ENCODE measurements around the gene SGO2.

Gene SGO2

DNA sequence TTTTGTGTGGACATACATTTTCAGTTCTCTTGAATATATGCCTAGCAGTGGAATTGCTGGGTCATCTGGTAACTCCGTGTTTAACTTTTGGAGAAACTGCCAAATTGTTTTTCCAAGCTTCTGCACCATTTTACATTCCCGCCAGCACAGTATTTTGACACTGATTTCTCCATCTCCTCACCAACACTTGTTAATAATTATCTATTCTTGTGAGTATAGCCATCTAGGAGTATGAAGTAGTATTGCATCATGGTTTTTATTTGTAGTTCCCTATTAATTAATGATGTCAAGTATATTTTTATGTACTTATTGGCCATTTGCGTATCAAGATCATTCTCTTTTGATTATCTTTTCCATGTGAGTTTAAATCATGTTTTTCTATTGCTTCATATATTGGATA is 41.9 kb downstream of the SGO2 start:
- no peak for FAIRE-seq
- no peak for TF ChIP-seq POLR2A (IDR thresholded peaks at IDR 0.05; ENCODE audit: low read depth, low read length)
- no peak for DNase-seq (ENCODE audit: insufficient read length, low spot score)

GRCh38 chr2:200575957-200576356 is 50.0 kb downstream of the SGO2 start:
- DNase-seq (ENCODE audit: insufficient read length, low spot score) (no peak), FAIRE-seq (no peak)
- TF ChIP-seq POLR2A (IDR thresholded peaks at IDR 0.05; ENCODE audit: low read depth, low read length): no peak

DNA sequence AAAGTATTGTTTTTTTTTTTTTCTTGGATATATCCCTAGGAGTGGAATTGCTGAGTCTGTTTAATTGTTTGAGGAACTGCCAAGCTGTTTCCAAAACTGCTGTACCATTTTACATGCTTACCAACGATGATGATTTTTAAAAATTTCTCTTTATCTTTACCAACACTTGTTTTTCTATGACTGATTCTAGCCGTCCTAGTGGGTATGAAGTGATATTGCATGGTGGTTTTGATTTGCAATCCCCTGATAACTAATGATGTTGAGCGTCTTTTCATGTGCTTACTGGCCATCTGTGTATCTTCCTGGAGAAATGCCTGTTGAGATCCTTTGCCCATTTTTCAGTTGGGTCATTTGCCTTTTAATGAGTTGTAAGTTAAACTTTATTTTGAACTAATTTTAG is 51.0 kb downstream of the SGO2 start:
- TF ChIP-seq POLR2A (IDR thresholded peaks at IDR 0.05; ENCODE audit: low read depth, low read length): no peak
- FAIRE-seq (no peak), DNase-seq (ENCODE audit: insufficient read length, low spot score) (no peak)

DNA sequence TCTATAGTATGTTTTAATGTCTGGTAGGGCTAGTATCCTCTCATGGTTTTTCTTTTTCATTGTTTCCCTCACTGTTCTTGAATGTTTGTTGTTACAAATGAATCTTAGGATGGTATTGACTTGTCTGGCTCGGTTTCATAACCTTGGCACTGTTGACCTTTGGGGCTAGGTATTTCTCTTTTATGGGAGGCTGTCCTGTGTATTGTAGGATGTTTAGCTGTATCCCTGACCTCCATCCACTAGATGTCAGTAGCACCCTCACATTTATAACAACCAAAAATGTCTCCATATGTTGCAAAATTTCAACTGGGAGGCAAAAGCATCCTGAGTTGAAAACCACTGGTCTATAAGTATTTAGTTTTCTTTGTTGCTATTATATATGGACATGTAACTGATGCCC is 52.8 kb downstream of the SGO2 start:
- FAIRE-seq: peak; percentile 66
- TF ChIP-seq POLR2A (IDR thresholded peaks at IDR 0.05; ENCODE audit: low read depth, low read length): no peak
- no peak for DNase-seq (ENCODE audit: insufficient read length, low spot score)

- DNase-seq (ENCODE audit: insufficient read length, low spot score) (no peak), FAIRE-seq (no peak)
Measured at GRCh38 chr2:200584639-200585038, 58.6 kb downstream of the SGO2 start.

DNA sequence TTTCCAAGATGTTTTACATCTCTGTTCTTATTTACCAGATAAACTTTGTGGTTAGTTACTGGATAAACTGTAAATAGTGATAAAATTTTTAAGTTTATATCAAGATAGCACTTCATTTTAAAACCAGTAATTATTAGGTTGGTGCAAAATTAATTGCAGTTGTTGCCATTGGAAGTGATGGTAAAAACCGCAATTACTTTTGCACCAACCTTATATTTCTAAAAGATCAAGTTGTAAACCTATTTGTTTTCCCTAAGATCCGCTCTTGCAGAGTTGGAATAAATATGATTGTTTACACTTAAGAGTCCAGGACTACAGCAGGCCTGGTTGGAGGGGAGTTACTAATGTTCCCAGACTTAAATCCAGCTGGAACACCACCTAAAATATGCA is 59.3 kb downstream of the SGO2 start:
- no peak for DNase-seq (ENCODE audit: insufficient read length, low spot score)
- no peak for FAIRE-seq
- TF ChIP-seq POLR2A (IDR thresholded peaks at IDR 0.05; ENCODE audit: low read depth, low read length): no peak

More at GRCh38 chr2:200584639-200585038, 58.6 kb downstream of the SGO2 start:
- no peak for TF ChIP-seq POLR2A (IDR thresholded peaks at IDR 0.05; ENCODE audit: low read depth, low read length)

DNA sequence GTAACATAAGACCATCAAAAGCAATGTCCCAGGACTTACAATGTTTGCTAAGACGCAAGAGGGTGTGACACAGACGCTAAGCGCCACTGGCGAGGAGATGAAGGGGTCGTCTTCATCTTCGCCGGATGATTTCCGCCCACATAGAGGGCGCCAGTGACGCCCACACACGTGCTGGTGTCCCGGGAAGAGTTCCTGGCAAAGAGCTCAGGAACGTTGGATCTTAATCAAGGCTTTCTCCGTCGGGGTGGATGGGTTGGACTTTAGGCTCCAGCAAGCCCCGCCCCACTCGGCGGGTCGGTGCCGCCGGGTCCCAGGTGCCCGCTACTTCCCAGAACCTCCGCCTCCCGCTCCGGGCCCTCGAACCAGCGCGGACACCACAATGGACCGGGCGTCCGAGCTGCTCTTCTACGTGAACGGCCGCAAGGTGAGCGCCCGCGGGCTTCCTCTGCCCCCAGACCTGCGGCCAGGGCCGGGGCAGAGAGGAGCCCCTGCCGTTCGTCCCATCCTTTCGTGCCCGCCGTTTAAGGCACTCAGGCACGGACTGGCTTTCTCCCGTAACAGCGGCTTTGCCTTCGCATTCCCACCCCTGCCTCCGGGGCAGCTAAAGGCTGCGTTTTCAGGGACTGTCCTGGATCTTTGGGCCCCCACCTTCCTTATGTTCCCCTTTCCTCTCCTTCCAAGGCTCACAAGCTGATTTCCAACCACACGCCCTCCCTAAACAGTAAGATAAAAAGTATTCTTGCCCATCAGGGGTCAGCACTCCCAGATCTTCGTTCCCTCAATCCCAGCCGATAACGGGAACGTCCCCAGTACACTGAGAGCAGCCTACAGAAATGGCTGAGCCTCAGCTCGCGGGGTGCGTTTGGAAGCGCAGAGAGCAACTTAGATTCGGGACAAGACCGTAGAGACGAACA is 60.0 kb downstream of the SGO2 start, which contains the start of gene AOX1:
TSS of gene AOX1 (plus strand) at position 285 of the 914 bp plus-strand sequence. CDS start at position 380, 95 bp downstream.
- FAIRE-seq: no peak
- no peak for DNase-seq (ENCODE audit: insufficient read length, low spot score)

DNA sequence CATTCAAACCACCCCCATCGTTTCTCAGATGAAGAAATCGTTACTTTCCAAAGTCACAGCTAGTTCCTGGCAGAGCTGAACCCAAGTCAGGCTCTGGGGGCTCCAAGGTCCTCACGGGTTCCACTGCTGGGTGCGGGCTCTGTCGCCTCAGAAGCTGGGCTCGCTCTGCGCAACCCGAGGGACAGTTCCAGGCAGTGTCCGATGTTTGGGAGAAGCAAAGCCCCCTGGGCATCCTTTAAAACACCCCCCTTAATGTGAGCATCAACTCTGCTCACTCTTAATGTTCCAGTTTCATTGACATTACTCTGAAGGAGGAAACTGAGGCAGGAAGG is 60.6 kb downstream of the SGO2 start:
- no peak for TF ChIP-seq POLR2A (IDR thresholded peaks at IDR 0.05; ENCODE audit: low read depth, low read length)
- FAIRE-seq (no peak), DNase-seq (ENCODE audit: insufficient read length, low spot score) (no peak)

More for the DNA sequence above, 60.0 kb downstream of the SGO2 start, which contains the start of gene AOX1:
- no peak for TF ChIP-seq POLR2A (IDR thresholded peaks at IDR 0.05; ENCODE audit: low read depth, low read length)

DNA sequence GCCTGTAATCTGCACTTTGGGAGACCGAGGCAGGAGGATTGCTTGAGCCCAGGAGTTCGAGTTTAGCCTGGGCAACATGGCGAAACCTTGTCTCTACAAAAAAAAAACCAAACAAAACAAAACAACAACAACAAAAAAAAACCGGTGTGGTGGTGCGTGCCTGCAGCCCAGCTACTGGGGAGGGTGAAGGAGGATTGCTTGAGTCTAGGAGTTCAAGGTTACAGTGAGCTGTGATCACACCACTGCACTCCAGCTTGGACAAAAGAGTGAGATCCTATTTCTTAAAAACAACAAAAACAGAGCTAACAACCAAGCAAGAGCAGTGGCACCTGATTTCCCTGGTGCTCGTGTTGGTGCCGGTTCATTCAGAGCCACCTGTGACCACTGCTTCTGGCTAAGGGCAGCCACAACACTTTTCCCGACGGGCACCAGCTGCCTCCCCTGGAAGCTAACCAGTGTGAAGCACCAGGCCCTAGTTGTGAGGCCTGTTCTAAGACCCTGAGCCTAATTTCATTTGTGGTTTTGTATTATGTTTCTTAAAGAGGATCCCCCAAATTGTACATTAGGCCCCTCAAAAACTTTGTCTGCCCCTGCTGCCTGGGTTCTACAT is 61.1 kb downstream of the SGO2 start:
- FAIRE-seq (no peak), DNase-seq (ENCODE audit: insufficient read length, low spot score) (no peak)
- no peak for TF ChIP-seq POLR2A (IDR thresholded peaks at IDR 0.05; ENCODE audit: low read depth, low read length)

- no peak for DNase-seq (ENCODE audit: insufficient read length, low spot score)
- FAIRE-seq: no peak
- TF ChIP-seq POLR2A (IDR thresholded peaks at IDR 0.05; ENCODE audit: low read depth, low read length): no peak
Measured at GRCh38 chr2:200588076-200588678, 62.2 kb downstream of the SGO2 start.

- FAIRE-seq (no peak), DNase-seq (ENCODE audit: insufficient read length, low spot score) (no peak)
- no peak for TF ChIP-seq POLR2A (IDR thresholded peaks at IDR 0.05; ENCODE audit: low read depth, low read length)
Measured at GRCh38 chr2:200590090-200590489, 64.1 kb downstream of the SGO2 start.

DNA sequence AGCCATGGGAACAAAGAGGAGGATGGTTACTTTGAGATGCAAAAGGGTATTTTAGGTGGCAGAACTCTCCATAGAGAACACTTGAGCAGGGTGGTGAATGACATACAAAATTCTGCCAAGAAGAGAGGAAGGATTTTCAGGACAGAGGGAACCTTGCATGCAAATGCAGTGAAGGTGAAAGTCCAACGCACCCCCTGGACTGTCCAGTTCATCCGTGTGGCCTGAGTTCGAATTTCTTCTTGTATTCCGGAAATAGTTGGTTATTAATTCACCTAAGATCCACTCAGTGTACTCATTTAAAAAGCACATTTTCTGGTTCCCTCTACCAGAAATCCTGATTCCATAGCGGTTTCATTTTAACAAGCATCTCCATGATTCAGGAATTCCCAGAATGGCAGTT is 65.3 kb downstream of the SGO2 start:
- TF ChIP-seq POLR2A (IDR thresholded peaks at IDR 0.05; ENCODE audit: low read depth, low read length): no peak
- no peak for DNase-seq (ENCODE audit: insufficient read length, low spot score)
- FAIRE-seq: no peak

DNA sequence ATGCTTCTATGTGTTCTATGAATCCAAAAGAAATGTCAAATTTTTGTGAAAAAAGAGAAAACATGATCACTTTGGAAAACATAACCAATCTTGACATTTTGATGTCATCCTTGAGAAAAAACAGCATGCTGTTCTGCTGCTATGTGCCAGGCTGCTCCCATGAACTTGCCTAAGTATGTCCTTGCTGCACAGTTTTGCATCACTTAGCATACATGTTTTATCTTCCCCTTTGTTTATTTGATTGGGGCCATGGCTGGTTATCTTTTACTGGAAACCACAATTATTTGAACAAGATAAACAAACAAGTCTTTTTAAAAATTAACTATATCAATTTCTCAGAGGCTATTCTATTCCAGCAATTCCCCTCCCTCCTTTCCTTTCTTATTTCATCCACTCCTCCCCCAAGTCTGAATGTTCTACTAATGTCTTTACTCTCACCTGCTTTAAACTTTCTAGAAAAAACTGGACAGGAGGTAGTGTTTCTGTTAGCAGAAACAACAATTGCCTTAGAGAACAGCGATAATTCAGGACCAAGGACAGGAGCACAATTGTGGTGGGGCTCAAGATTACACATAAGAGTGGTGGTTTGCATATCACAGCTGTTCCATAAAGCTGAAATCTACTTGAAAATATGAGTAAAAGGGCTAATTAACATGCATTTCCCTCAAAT is 66.5 kb downstream of the SGO2 start:
- FAIRE-seq (peak; percentile 50), DNase-seq (ENCODE audit: insufficient read length, low spot score) (no peak)
- no peak for TF ChIP-seq POLR2A (IDR thresholded peaks at IDR 0.05; ENCODE audit: low read depth, low read length)

DNA sequence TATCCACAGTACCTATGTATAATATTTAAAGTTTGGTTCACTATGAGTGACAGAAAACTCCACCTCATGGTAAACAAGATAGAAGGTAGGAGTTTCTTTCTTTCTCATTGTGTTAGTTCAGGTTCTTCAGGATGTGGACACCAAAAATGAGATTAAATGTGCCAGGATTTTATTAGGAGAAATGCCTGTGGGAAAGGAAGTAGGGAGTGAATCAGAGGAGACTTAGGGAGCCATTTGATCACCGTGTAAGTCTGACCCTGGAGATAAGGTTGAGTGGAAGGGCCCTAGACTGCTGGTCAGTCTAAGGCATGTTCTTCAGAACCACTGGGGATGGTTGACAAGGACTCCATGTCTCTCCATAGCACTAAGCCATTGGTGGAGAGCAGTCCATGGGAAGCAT is 67.9 kb downstream of the SGO2 start:
- no peak for TF ChIP-seq POLR2A (IDR thresholded peaks at IDR 0.05; ENCODE audit: low read depth, low read length)
- no peak for FAIRE-seq
- no peak for DNase-seq (ENCODE audit: insufficient read length, low spot score)
